HepG2 (cell line): Measurements from ENCODE around the gene ATP5F1C. TPM values are rescaled to one million over a fixed set of nuclear protein-coding genes. Genes with fewer than 3 reads are reported as not detected.
A peak's percentile ranks its signal among the peaks of the same experiment; 100 is the strongest.

Experiments
- FOXK1 ChIP-seq: sonication (generic); formaldehyde crosslinking; IDR thresholded peaks from 2 replicates; pipeline ENCODE4 v1.4.0; 2020; ENCODE audit warnings: low read depth, missing genetic modification reagents, borderline replicate concordance
- GMEB1 ChIP-seq: sonication (generic); formaldehyde crosslinking; IDR thresholded peaks from 2 replicates; pipeline ENCODE4 v1.5.1; 2020; ENCODE audit warnings: missing genetic modification reagents, mild to moderate bottlenecking, borderline replicate concordance
- KAT7 ChIP-seq: IDR thresholded peaks from 2 replicates; pipeline ENCODE4 v1.6.1; 2018; ENCODE audit warnings: borderline replicate concordance, missing compliant biosample characterization
- MIXL1 ChIP-seq: IDR thresholded peaks from 2 replicates; pipeline ENCODE4 v1.6.1; 2016
- PHF20 ChIP-seq: sonication (generic); formaldehyde crosslinking; IDR thresholded peaks from 2 replicates; pipeline ENCODE4 v1.5.0; 2020; ENCODE audit warnings: mild to moderate bottlenecking, missing genetic modification reagents
- POLR2A ChIP-seq, 2 experiments: IDR thresholded peaks; 2 replicates each; pipeline ENCODE4 v1.6.1; 2011; ENCODE audit warnings: low read depth in 2 of 2, low read length in 2 of 2, mild to moderate bottlenecking in 1 of 2, moderate library complexity in 1 of 2; ENCODE audit not compliant: insufficient read depth in 1 of 2
- PRMT3 ChIP-seq: sonication (generic); formaldehyde crosslinking; IDR thresholded peaks from 2 replicates; pipeline ENCODE4 v1.8.1; 2022; ENCODE audit warnings: low read depth, mild to moderate bottlenecking, moderate library complexity, missing genetic modification reagents, borderline replicate concordance
- RFX5 ChIP-seq: IDR thresholded peaks from 2 replicates; pipeline ENCODE4 v1.6.1; 2011; ENCODE audit warnings: low read depth, low read length, improper control_type of control experiment
- TEF ChIP-seq: sonication (generic); formaldehyde crosslinking; IDR thresholded peaks from 2 replicates; pipeline ENCODE4 v1.5.0; 2020; ENCODE audit warnings: missing genetic modification reagents
- THAP9 ChIP-seq: sonication (generic); formaldehyde crosslinking; IDR thresholded peaks from 2 replicates; pipeline ENCODE4; 2020; ENCODE audit warnings: missing genetic modification reagents, mild to moderate bottlenecking, borderline replicate concordance
- THYN1 ChIP-seq: sonication (generic); formaldehyde crosslinking; IDR thresholded peaks from 2 replicates; pipeline ENCODE4 v1.8.1; 2023; ENCODE audit warnings: low read depth, mild to moderate bottlenecking, moderate library complexity, missing genetic modification reagents, borderline replicate concordance
- ZBTB14 ChIP-seq: sonication (generic); formaldehyde crosslinking; IDR thresholded peaks from 2 replicates; pipeline ENCODE4 v1.4.0; 2020; ENCODE audit warnings: missing genetic modification reagents
- ZNF280B ChIP-seq: sonication (generic); formaldehyde crosslinking; IDR thresholded peaks from 2 replicates; pipeline ENCODE4 v1.5.0; 2020; ENCODE audit warnings: missing genetic modification reagents, mild to moderate bottlenecking, borderline replicate concordance
- ZNF33A ChIP-seq: sonication (generic); formaldehyde crosslinking; IDR thresholded peaks from 2 replicates; pipeline ENCODE4 v1.5.1; 2020; ENCODE audit warnings: missing genetic modification reagents, mild to moderate bottlenecking, moderate library complexity, borderline replicate concordance
- ZNF543 ChIP-seq: sonication (generic); formaldehyde crosslinking; IDR thresholded peaks from 2 replicates; pipeline ENCODE4 v1.4.0; 2020; ENCODE audit warnings: mild to moderate bottlenecking, missing genetic modification reagents
- ZNF704 ChIP-seq: sonication (generic); formaldehyde crosslinking; IDR thresholded peaks from 2 replicates; pipeline ENCODE4 v1.8.1; 2023; ENCODE audit warnings: mild to moderate bottlenecking, inconsistent platforms, moderate library complexity, missing genetic modification reagents, borderline replicate concordance
- ZNF772 ChIP-seq: sonication (generic); formaldehyde crosslinking; IDR thresholded peaks from 2 replicates; pipeline ENCODE4 v1.5.0; 2020; ENCODE audit warnings: mild to moderate bottlenecking, missing genetic modification reagents
- ZNF773 ChIP-seq: sonication (generic); formaldehyde crosslinking; IDR thresholded peaks from 2 replicates; pipeline ENCODE4 v1.4.0; 2020; ENCODE audit warnings: missing genetic modification reagents, borderline replicate concordance
- ZSCAN9 ChIP-seq: IDR thresholded peaks from 2 replicates; pipeline ENCODE4 v1.6.1; 2016; ENCODE audit warnings: borderline replicate concordance
- polyA plus RNA-seq, 8 experiments: library from polyadenylated mRNA; depleted of rRNA in 3 of 8; stranded (reverse) in 7 of 8; unstranded in 1 of 8; fragments of >200 nt; fragmentation: Illumina TruSeq in 4 of 8; extraction: Trizol in 4 of 8; gene quantifications; 2 replicates each; pipeline versions ENCODE4 v1.2.1 to v1.2.3, GENCODE V29; 2011 to 2016; ENCODE audit warnings: low read depth in 4 of 8, missing spikeins in 1 of 8, mixed read lengths in 1 of 8; ENCODE audit not compliant: insufficient read depth in 1 of 8
- total RNA-seq, 5 experiments: library from RNA; depleted of rRNA; stranded (reverse); fragments of >200 nt; fragmentation: Illumina TruSeq; extraction: Trizol; gene quantifications; 2 replicates each; pipeline ENCODE4 v1.2.3, GENCODE V29; 2016; ENCODE audit warnings: low read depth in 1 of 5

Gene ATP5F1C
- total and polyA plus RNA-seq, 2 of the 13 experiments (the other 11 are each of a cell fraction or from before 2014, with no cell fraction given), result 407 to 416 TPM

- no peak; the same call in 1 of the 2 replicates for TF ChIP-seq ZNF704 (CRISPR knock-in tag)
- no peak for TF ChIP-seq ZBTB14 (CRISPR knock-in tag)
- TF ChIP-seq ZNF33A (CRISPR knock-in tag), result no peak
- no peak; the same call in 1 of the 2 replicates for TF ChIP-seq PRMT3 (CRISPR knock-in tag)
- TF ChIP-seq ZNF280B (CRISPR knock-in tag), result no peak; the same call in 1 of the 2 replicates
- no peak for TF ChIP-seq ZNF773 (CRISPR knock-in tag)
- peak; percentile 74; the same call in 1 of the 2 replicates for TF ChIP-seq ZSCAN9 (CRISPR knock-in tag)
- no peak for TF ChIP-seq TEF (CRISPR knock-in tag)
- TF ChIP-seq THAP9 (CRISPR knock-in tag), result peak; percentile 91; the same call in 1 of the 2 replicates
- TF ChIP-seq ZNF543 (CRISPR knock-in tag), result peak; percentile 49; the same call in 1 of the 2 replicates
- TF ChIP-seq PHF20 (CRISPR knock-in tag), result peak; percentile 90
- TF ChIP-seq RFX5, result 0 out of 2 replicates have a peak, but pooled peaks have one; percentile 26
- TF ChIP-seq GMEB1 (CRISPR knock-in tag), result peak; percentile 89
- TF ChIP-seq FOXK1 (CRISPR knock-in tag), result peak; percentile 83; the same call in 1 of the 2 replicates
- TF ChIP-seq MIXL1 (CRISPR knock-in tag), result peak; percentile 54; the same call in 1 of the 2 replicates
- no peak for TF ChIP-seq THYN1 (CRISPR knock-in tag)
- TF ChIP-seq ZNF772 (CRISPR knock-in tag), result peak; percentile 91
- peak; percentile 97 for TF ChIP-seq KAT7 (CRISPR knock-in tag)
- peak; percentile 70 to 95 for TF ChIP-seq POLR2A (IDR thresholded peaks at IDR 0.05; ENCODE audit: insufficient read depth in 1 of 2, low read depth in 2 of 2, low read length in 2 of 2)
Observed at GRCh38 chr10:7818295-7819120, 30.5 kb downstream of the ATP5F1C start, which contains the start of gene TAF3 (continued).
